Measurements from ENCODE around the gene DMRTA2.

DNA sequence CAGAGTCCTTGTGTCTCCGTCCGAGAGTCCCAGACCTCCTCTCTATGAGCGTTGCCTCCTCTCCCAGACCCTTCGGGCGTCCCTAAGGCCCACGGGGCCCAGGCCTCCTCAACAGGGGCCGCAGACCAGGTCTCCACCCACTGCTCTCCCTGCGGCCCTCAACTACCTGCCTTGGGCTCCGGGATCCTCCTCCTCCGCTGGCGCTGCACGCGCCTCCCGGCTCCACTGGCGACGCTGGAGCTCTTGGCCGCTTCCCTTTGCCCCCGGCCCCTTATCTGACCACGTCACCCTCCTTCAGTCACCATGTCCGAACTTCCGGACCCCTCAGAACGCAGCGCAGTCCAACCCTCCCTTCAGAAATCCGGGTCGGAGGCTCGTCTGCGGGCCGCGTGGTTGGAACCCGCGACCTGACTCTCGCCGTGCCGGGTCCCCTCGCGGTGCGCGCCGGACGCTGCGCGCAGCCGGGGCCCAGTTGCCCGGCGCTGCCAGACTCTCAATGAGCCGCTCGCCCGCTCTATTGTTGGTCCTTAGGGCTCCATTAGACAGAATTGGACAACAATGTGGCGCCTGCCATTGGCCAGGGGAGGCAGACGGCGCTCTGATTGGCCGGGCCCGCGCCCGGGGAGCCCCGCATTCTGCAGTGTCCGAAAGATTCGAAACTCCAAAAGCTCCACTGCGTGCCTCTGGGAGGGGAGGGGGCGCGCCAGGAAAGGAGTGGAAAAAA is at the start of gene DMRTA2:
- TF ChIP-seq, protein P1, sequence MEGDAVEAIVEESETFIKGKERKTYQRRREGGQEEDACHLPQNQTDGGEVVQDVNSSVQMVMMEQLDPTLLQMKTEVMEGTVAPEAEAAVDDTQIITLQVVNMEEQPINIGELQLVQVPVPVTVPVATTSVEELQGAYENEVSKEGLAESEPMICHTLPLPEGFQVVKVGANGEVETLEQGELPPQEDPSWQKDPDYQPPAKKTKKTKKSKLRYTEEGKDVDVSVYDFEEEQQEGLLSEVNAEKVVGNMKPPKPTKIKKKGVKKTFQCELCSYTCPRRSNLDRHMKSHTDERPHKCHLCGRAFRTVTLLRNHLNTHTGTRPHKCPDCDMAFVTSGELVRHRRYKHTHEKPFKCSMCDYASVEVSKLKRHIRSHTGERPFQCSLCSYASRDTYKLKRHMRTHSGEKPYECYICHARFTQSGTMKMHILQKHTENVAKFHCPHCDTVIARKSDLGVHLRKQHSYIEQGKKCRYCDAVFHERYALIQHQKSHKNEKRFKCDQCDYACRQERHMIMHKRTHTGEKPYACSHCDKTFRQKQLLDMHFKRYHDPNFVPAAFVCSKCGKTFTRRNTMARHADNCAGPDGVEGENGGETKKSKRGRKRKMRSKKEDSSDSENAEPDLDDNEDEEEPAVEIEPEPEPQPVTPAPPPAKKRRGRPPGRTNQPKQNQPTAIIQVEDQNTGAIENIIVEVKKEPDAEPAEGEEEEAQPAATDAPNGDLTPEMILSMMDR (IDR thresholded peaks at IDR 0.05), result no peak
- no peak for TF ChIP-seq EZH2 (IDR thresholded peaks at IDR 0.05; ENCODE audit: borderline replicate concordance, insufficient read depth, low read depth, low read length, poor library complexity, severe bottlenecking)

All from B cell (primary cell).